ENCODE measurements around the gene COX19. TPM values are rescaled to one million over a fixed set of nuclear protein-coding genes. Genes with fewer than 3 reads are reported as not detected.
"Not testable (repeated sequence)": the region's sequence is repeated elsewhere in the genome, so short reads cannot be mapped to it uniquely, and the experiment has no call there.

COX19 gene
- total and polyA plus RNA-seq, 7 donors, result 5.1 to 12.7 (median 9.2) TPM

DNA sequence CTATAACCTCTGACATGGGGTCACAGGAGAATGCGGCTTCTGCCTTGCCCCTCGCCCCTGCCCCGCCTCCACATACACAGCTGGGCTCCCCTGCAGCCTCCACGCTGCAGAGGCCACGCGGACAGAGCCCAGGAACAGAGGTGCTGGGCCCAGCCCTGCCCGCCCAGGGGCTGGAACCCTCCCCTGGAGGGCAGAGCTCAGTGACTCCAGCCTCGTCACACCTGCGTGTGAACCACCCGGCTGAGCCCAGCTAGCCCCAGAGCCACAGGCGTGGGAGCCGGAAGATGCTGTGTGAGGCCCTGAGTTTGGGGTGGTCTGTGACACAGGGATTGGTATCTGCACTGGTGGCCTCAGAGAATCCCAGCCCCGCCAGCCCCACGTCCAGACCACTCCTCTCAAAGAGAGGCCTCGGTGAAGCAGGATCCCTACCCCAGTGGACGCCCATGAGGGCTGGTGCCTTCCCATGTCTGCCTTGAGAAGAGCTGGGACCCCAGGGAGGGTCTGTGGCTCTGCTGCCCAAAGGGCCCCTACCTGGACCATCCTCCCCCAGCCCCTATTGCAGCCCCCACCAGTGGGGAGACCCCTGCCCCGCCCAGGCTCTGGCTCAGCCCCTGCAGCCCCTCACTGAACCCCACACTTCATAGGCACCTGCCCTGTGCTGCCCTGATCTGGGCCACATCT is 12.8 kb downstream of the COX19 start:
- Histone ChIP-seq H3K36me3 (peaks cover 0 to 10% (median 4%) of the 10 kb centered on the region in 4 donors), H3K27me3 (no peaks in the 10 kb centered on the region), H3K9me3 (no peaks in the 10 kb centered on the region), H3K27ac (no peak overlapping the region), H3K4me3 (no peak overlapping the region), H3K4me1 (peaks cover 0 to 69% (median 56%) of the 10 kb centered on the region in 4 donors)
- intact Hi-C loops (cut with DNase I), result no loop called here
- TF ChIP-seq POLR2A (IDR thresholded peaks at IDR 0.05), result no peak
- TF ChIP-seq, protein P1, sequence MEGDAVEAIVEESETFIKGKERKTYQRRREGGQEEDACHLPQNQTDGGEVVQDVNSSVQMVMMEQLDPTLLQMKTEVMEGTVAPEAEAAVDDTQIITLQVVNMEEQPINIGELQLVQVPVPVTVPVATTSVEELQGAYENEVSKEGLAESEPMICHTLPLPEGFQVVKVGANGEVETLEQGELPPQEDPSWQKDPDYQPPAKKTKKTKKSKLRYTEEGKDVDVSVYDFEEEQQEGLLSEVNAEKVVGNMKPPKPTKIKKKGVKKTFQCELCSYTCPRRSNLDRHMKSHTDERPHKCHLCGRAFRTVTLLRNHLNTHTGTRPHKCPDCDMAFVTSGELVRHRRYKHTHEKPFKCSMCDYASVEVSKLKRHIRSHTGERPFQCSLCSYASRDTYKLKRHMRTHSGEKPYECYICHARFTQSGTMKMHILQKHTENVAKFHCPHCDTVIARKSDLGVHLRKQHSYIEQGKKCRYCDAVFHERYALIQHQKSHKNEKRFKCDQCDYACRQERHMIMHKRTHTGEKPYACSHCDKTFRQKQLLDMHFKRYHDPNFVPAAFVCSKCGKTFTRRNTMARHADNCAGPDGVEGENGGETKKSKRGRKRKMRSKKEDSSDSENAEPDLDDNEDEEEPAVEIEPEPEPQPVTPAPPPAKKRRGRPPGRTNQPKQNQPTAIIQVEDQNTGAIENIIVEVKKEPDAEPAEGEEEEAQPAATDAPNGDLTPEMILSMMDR (IDR thresholded peaks at IDR 0.05), result no peak
- TF ChIP-seq POLR2AphosphoS5 (IDR thresholded peaks at IDR 0.05), result no peak
- no peak for TF ChIP-seq EP300 (IDR thresholded peaks at IDR 0.05)
- DNase-seq, result peak; percentile 55
- WGBS, 2 donors, result 87 to 91% methylated on average over 17 of the region's 17 CpGs

DNA sequence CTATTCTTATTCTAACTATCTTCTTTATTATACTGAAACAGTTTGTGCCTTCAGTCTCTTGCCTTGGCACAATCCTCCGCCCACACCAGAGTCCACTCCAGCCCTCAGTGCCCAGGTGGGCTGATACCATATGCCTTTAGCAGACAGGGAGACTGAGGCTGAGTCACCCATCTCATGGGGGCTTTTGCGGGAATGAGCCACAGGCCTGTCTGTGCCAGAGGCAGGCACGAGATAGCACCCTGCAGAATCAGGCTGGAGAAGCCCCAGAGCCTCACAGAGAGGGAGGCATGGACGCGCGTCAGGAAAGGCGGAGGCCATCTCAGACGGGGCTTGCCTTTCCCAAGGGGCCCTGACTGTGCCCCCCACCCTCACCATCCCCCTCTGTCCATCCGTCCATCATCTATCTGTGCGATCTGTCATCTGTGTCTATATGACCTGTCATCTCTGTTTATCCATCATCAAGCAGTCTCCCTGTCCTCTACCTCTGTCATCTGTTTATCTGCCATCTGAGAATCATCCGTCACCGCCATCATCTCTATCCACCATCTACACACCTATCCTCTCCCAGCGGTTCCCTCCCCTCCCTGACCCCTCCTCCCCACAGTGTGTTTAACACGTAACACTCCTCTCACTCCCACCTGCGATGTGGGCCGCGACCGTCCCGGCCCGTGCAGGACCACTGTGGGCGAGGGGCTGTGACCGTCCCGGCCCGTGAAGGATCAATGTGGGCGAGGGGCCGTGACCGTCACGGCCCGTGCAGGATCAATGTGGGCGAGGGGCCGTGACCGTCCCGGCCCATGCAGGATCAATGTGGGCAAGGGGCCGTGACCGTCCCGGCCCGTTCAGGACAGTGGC is 13.6 kb downstream of the COX19 start:
- Histone ChIP-seq H3K4me1 (peaks cover 0 to 69% (median 56%) of the 10 kb centered on the region in 4 donors), H3K9me3 (no peaks in the 10 kb centered on the region), H3K27ac (peak overlapping the region in 3 of 4 donors; percentile 3 to 81 (median 75)), H3K36me3 (peaks cover 0 to 2% (median 0%) of the 10 kb centered on the region in 4 donors), H3K4me3 (no peak overlapping the region), H3K27me3 (no peaks in the 10 kb centered on the region)
- DNase-seq, result peak; percentile 62
- 94% methylated on average over 37 of the region's 37 CpGs for WGBS, 2 donors
- no peak for TF ChIP-seq POLR2A (IDR thresholded peaks at IDR 0.05)
- TF ChIP-seq, protein P1 (IDR thresholded peaks at IDR 0.05), result no peak
- no peak for TF ChIP-seq POLR2AphosphoS5 (IDR thresholded peaks at IDR 0.05)
- no peak for TF ChIP-seq EP300 (IDR thresholded peaks at IDR 0.05)
- intact Hi-C loops (cut with DNase I), result no loop called here

DNA sequence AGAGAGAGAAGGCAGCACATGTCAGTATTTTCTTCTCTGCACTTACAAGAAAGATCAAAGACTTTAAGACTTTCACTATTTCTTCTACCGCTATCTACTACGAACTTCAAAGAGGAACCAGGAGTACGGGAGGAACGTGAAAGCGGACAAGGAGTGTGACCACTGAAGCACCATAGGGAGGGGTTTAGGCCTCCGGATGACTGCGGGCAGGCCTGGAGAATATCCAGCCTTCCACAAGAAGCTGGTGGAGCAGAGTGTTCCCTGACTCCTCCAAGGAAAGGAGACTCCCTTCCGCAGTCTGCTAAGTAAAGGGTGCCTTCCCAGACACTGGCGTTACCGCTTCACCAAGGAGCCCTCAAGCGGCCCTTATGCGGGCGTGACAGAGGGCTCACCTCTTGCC is 14.4 kb downstream of the COX19 start:
- TF ChIP-seq POLR2AphosphoS5 (IDR thresholded peaks at IDR 0.05), result peak; percentile 10 to 51 (median 38)
- Histone ChIP-seq H3K27ac (peak overlapping the region in 3 of 4 donors; percentile 3 to 81 (median 75)), H3K4me1 (peaks cover 0 to 64% (median 50%) of the 10 kb centered on the region in 4 donors)
- H3K9me3 ChIP-seq; intact Hi-C loops (cut with DNase I); H3K36me3 ChIP-seq; H3K4me3 ChIP-seq; H3K27me3 ChIP-seq: not testable (repeated sequence)
- DNase-seq, result peak; percentile 88
- 69 to 76% methylated on average over 13 of the region's 13 CpGs for WGBS, 2 donors

DNA sequence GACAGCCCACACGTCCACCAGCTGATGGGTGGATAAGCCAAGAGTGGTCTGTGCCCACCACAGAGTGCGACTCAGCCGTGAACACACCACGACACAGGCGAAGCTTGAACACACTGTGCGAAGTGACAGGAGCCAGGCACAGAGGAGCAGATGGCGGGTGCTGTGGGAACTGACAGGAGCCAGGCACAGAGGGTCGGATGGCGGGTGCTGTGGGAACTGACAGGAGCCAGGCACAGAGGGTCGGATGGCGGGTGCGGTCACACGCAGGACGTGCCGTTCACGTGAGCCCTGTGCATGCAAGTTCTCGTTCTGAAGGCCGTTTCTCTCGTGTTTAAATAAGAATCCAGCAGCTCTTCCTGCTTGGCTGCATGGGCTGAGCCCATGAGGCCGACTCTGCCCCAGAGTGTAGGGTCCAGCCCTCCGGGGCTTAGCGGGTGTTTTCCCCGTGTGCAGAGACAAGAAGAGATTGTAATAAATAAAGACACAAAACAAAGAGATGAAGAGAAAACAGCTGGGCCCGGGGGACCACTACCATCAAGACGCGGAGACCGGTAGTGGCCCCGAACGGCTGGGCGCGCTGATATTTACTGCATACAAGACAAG is 15.0 kb downstream of the COX19 start:
- Histone ChIP-seq H3K4me3 (peak overlapping the region in 1 of 4 donors; percentile 8), H3K27me3 (no peaks in the 10 kb centered on the region), H3K4me1 (peaks cover 0 to 64% (median 45%) of the 10 kb centered on the region in 4 donors), H3K27ac (peak overlapping the region in 3 of 4 donors; percentile 3 to 81 (median 75)), H3K36me3 (no peaks in the 10 kb centered on the region), H3K9me3 (no peaks in the 10 kb centered on the region)
- intact Hi-C loops (cut with DNase I), result no loop called here
- WGBS, 2 donors, result 75 to 76% methylated on average over 31 of the region's 31 CpGs
- peak; percentile 73 for DNase-seq
- TF ChIP-seq POLR2AphosphoS5 (IDR thresholded peaks at IDR 0.05), result peak in 1 of 4 donors; percentile 55
- TF ChIP-seq, protein P1 (IDR thresholded peaks at IDR 0.05), result no peak
- TF ChIP-seq POLR2A (IDR thresholded peaks at IDR 0.05), result no peak
- TF ChIP-seq EP300 (IDR thresholded peaks at IDR 0.05), result peak in 1 of 4 donors; percentile 5

DNA sequence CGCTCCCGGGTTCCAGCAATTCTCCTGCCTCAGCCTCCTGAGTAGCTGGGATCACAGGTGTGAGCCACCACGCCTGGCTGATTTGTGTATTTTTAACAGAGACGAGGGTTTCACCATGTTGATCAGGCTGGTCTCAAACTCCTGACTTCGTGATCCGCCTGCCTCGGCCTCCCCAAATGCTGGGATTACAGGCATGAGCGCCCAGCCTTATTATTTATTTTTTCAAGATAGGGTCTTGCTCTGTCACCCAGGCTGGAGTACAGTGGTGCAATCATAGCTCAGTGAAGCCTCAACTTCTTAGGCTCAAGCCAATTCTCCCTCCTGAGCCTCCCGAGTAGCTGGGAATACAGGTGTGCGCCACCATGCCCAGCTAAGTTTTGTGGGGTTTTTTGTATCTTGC is 15.6 kb downstream of the COX19 start:
- 79 to 94% methylated on average over 10 of the region's 10 CpGs for WGBS, 2 donors
- not testable (repeated sequence) for H3K9me3 ChIP-seq, H3K4me3 ChIP-seq, H3K27me3 ChIP-seq, H3K36me3 ChIP-seq
- intact Hi-C loops (cut with DNase I), result loop anchor here (10.0 kb wide), 2 partner anchors 145 to 175 kb away; no protein-coding TSS in a partner anchor
- peak; percentile 34 for DNase-seq
- Histone ChIP-seq H3K27ac (peak overlapping the region in 2 of 4 donors; percentile 75 to 81), H3K4me1 (peaks cover 0 to 64% (median 45%) of the 10 kb centered on the region in 4 donors)
